Keratinocyte (primary cell): ENCODE data around the gene CCDC92. TPM values are rescaled to one million over a fixed set of nuclear protein-coding genes. Genes with fewer than 3 reads are reported as not detected.

Source experiments
- DNase-seq: peaks from one replicate; pipeline ENCODE4 v3.0.0-alpha.2; 2011; ENCODE audit warnings: low read depth, missing footprints, low spot score
- FAIRE-seq: peaks from 2 replicates; lab custom pipeline; 2011; peaks lifted over from hg19 to GRCh38; lab: Jason Lieb, UNC
- H2AFZ ChIP-seq: 2 replicates; pipeline ENCODE4 v1.6.0; 2012; ENCODE audit warnings: low read length, control low read depth, inconsistent platforms; ENCODE audit not compliant: control insufficient read depth
- H3K27ac ChIP-seq: 2 replicates; pipeline ENCODE4 v1.5.1; 2011; ENCODE audit warnings: low read length; ENCODE audit not compliant: control insufficient read depth, insufficient read depth
- H3K27me3 ChIP-seq: 3 replicates; pipeline ENCODE4 v1.6.0; 2011; ENCODE audit warnings: low read length; ENCODE audit not compliant: control insufficient read depth, insufficient read depth; ENCODE audit errors: extremely low read depth
- H3K36me3 ChIP-seq, 2 experiments: 2 replicates in 1 of 2; 3 replicates in 1 of 2; pipeline ENCODE4 v1.5.1; 2011; ENCODE audit warnings: low read length in 2 of 2, mild to moderate bottlenecking in 1 of 2; ENCODE audit not compliant: control insufficient read depth in 2 of 2, insufficient read depth in 2 of 2; ENCODE audit errors: extremely low read depth in 1 of 2
- H3K4me1 ChIP-seq: 3 replicates; pipeline ENCODE4 v1.5.1; 2011; ENCODE audit warnings: low read length; ENCODE audit not compliant: control insufficient read depth, insufficient read depth; ENCODE audit errors: extremely low read depth
- H3K4me2 ChIP-seq: 3 replicates; pipeline ENCODE4 v1.6.0; 2011; ENCODE audit warnings: low read depth, low read length; ENCODE audit not compliant: control insufficient read depth, insufficient read depth; ENCODE audit errors: extremely low read depth
- H3K4me3 ChIP-seq, 3 experiments: fragments of 200-600 bp in 1 of 3; sonication (generic) in 1 of 3; 2 replicates in 2 of 3; 3 replicates in 1 of 3; pipeline ENCODE4 v1.5.1; 2011 to 2016; ENCODE audit warnings: low read length in 3 of 3, mild to moderate bottlenecking in 3 of 3, control low read depth in 2 of 3, inconsistent platforms in 1 of 3, low read depth in 1 of 3, mixed read lengths in 1 of 3, mixed run types in 1 of 3, moderate library complexity in 1 of 3; ENCODE audit not compliant: control insufficient read depth in 2 of 3, insufficient read depth in 2 of 3; ENCODE audit errors: extremely low read depth in 1 of 3
- H3K79me2 ChIP-seq: 2 replicates; pipeline ENCODE4 v1.6.0; 2012; ENCODE audit warnings: low read length; ENCODE audit not compliant: control insufficient read depth, insufficient read depth
- H3K9ac ChIP-seq: 3 replicates; pipeline ENCODE4 v1.6.0; 2011; ENCODE audit warnings: low read length; ENCODE audit not compliant: control insufficient read depth, insufficient read depth; ENCODE audit errors: extremely low read depth
- H3K9me1 ChIP-seq: 3 replicates; pipeline ENCODE4 v1.6.0; 2011; ENCODE audit warnings: low read length; ENCODE audit not compliant: control insufficient read depth, insufficient read depth; ENCODE audit errors: extremely low read depth
- H3K9me3 ChIP-seq: 2 replicates; pipeline ENCODE4 v1.5.1; 2012; ENCODE audit warnings: low read depth, low read length; ENCODE audit not compliant: control insufficient read depth
- H4K20me1 ChIP-seq: 3 replicates; pipeline ENCODE4 v1.6.0; 2011; ENCODE audit warnings: low read length; ENCODE audit not compliant: control insufficient read depth, insufficient read depth; ENCODE audit errors: extremely low read depth
- CTCF ChIP-seq, 3 experiments: IDR thresholded peaks in 1 of 3; conservative IDR thresholded peaks in 1 of 3; optimal IDR thresholded peaks in 1 of 3; 2 replicates in 2 of 3; 3 replicates in 1 of 3; pipeline versions ENCODE3 to v1.5.1; 2011; ENCODE audit warnings: low read length in 3 of 3, mild to moderate bottlenecking in 3 of 3, moderate library complexity in 2 of 3, control low read depth in 1 of 3, inconsistent platforms in 1 of 3; ENCODE audit not compliant: insufficient read depth in 2 of 3; ENCODE audit errors: extremely low read depth in 1 of 3
- EZH2 ChIP-seq: IDR thresholded peaks from one replicate; pipeline ENCODE4 v1.6.1; 2012; ENCODE audit warnings: inconsistent platforms, mild to moderate bottlenecking, low read length, moderate library complexity
- dilution Hi-C: fragments of 300-500 bp; cut with MboI; formaldehyde crosslinking; loops from one replicate; pipeline ENCODE4 v1.7.0; 2020; ENCODE audit warnings: low sequenced_read_pairs; ENCODE audit not compliant: extremely low pct_ligation_motif_present
- polyA plus RNA-seq, 5 experiments: library from polyadenylated mRNA; depleted of rRNA in 3 of 5; stranded (reverse) in 3 of 5; stranded (forward) in 1 of 5; unstranded in 1 of 5; fragments of >200 nt; gene quantifications; 1 replicate in 1 of 5; 2 replicates in 3 of 5; 3 replicates in 1 of 5; pipeline versions ENCODE4 v1.2.1 to v1.2.3, GENCODE V29; 2011 to 2012; ENCODE audit warnings: missing spikeins in 2 of 5, low read depth in 1 of 5, low replicate concordance in 1 of 5

CCDC92 gene
- polyA plus RNA-seq, 1 donor (not counting 4 experiments of a cell fraction or from before 2014, with no cell fraction given): 8.3 TPM

- peaks cover 0 to 1% of the 10 kb centered on the region in 2 experiments for H3K36me3 ChIP-seq
- TF ChIP-seq EZH2: no peak
- no peak overlapping the region for H3K9ac ChIP-seq
- H3K4me3 ChIP-seq: no peak overlapping the region
- H3K4me1 ChIP-seq: no peaks in the 10 kb centered on the region
- no peak for FAIRE-seq
- no peak overlapping the region for H3K4me2 ChIP-seq
- no peaks in the 10 kb centered on the region for H3K27me3 ChIP-seq
- H3K9me1 ChIP-seq: no peaks in the 10 kb centered on the region
- H3K9me3 ChIP-seq: no peaks in the 10 kb centered on the region
- H3K79me2 ChIP-seq: no peaks in the 10 kb centered on the region
- no peaks in the 10 kb centered on the region for H4K20me1 ChIP-seq
- no peak overlapping the region for H2AFZ ChIP-seq
- no peak overlapping the region for H3K27ac ChIP-seq
- dilution Hi-C loops: no loop called here
- DNase-seq: no peak
Observed at GRCh38 chr12:123956249-123956648, 16.4 kb downstream of the CCDC92 start.

GRCh38 chr12:123954647-123955350 is 17.8 kb downstream of the CCDC92 start:
- Histone ChIP-seq H3K4me3 (no peak overlapping the region), H3K4me1 (no peaks in the 10 kb centered on the region), H4K20me1 (no peaks in the 10 kb centered on the region), H3K79me2 (no peaks in the 10 kb centered on the region), H2AFZ (no peak overlapping the region), H3K9ac (no peak overlapping the region), H3K4me2 (no peak overlapping the region), H3K9me1 (no peaks in the 10 kb centered on the region), H3K27me3 (no peaks in the 10 kb centered on the region), H3K27ac (no peak overlapping the region), H3K36me3 (peaks cover 0 to 1% of the 10 kb centered on the region in 2 experiments), H3K9me3 (no peaks in the 10 kb centered on the region)
- dilution Hi-C loops: no loop called here
- DNase-seq (no peak), FAIRE-seq (no peak)
- TF ChIP-seq EZH2 (no peak), CTCF (optimal IDR thresholded peaks at IDR 0.05 in 1 of 3, IDR thresholded peaks at IDR 0.05 in 1 of 3, conservative IDR thresholded peaks at IDR 0.05 in 1 of 3; ENCODE audit: extremely low read depth in 1 of 3, insufficient read depth in 2 of 3, low read length in 3 of 3) (no peak)
